ENCODE results near the gene NF2.

DNA sequence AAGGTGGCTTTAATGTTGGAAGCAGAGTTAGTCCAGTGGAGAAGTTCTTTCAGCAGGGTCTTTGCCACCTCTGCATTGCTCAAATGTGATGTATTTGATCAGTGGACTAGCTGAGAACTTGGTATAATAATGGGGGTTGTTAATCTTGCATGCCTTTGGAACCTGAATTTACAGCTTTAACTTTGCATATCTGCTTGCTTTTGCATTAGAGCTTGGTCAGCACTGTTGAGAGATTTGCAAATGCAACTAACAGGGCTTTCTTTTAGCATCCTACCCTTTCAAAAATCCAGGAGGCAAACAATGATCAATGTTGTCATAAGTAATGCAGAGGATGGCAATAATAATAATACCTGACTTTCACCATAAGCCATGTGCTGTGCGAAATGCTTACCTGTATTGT, 48.2 kb downstream of the NF2 start:
- TF ChIP-seq EZH2 (IDR thresholded peaks at IDR 0.05; ENCODE audit: insufficient read depth, poor library complexity, severe bottlenecking) (no peak), EZH2phosphoT487 (IDR thresholded peaks at IDR 0.05; ENCODE audit: insufficient read depth, low read depth) (no peak)
